ENCODE data around the gene TAF9. TPM values are rescaled to one million over a fixed set of nuclear protein-coding genes. Genes with fewer than 3 reads are reported as not detected.

TAF9 gene
- total and polyA plus RNA-seq, 2 of the 13 experiments (the other 11 are each of a cell fraction or from before 2014, with no cell fraction given), result 113 to 218 TPM

- peak; percentile 80; the same call in 1 of the 2 replicates for TF ChIP-seq BRF2 (CRISPR knock-in tag; IDR thresholded peaks at IDR 0.05)
- TF ChIP-seq ETV6 (CRISPR knock-in tag; conservative IDR thresholded peaks at IDR 0.05), result peak; percentile 66; the same call in 1 of the 2 replicates
- TF ChIP-seq RAD21 (CRISPR knock-in tag; IDR thresholded peaks at IDR 0.05), result peak; percentile 96
- no peak for TF ChIP-seq ZNF143 (CRISPR knock-in tag; IDR thresholded peaks at IDR 0.05)
- TF ChIP-seq ZNF331 (CRISPR knock-in tag; IDR thresholded peaks at IDR 0.05), result peak; percentile 77
- TF ChIP-seq POLR2A (IDR thresholded peaks at IDR 0.05; ENCODE audit: insufficient read depth in 1 of 2, low read depth in 2 of 2, low read length in 2 of 2), result peak; percentile 45 to 70; a peak in 3 of 4 replicates
- TF ChIP-seq ZNF577 (CRISPR knock-in tag; IDR thresholded peaks at IDR 0.05; ENCODE audit: borderline replicate concordance, low read depth), result no peak
- TF ChIP-seq CBFB (CRISPR knock-in tag; IDR thresholded peaks at IDR 0.05), result no peak
- peak; percentile 64; the same call in 1 of the 2 replicates for TF ChIP-seq SP5 (CRISPR knock-in tag; IDR thresholded peaks at IDR 0.05; ENCODE audit: borderline replicate concordance, low read depth)
- TF ChIP-seq ZNF747 (CRISPR knock-in tag; IDR thresholded peaks at IDR 0.05; ENCODE audit: borderline replicate concordance), result no peak
- peak; percentile 55 for TF ChIP-seq BORCS8-MEF2B (CRISPR knock-in tag; IDR thresholded peaks at IDR 0.05)
- peak; percentile 72 for TF ChIP-seq ZMYM4 (CRISPR knock-in tag; IDR thresholded peaks at IDR 0.05)
- TF ChIP-seq, protein P1, sequence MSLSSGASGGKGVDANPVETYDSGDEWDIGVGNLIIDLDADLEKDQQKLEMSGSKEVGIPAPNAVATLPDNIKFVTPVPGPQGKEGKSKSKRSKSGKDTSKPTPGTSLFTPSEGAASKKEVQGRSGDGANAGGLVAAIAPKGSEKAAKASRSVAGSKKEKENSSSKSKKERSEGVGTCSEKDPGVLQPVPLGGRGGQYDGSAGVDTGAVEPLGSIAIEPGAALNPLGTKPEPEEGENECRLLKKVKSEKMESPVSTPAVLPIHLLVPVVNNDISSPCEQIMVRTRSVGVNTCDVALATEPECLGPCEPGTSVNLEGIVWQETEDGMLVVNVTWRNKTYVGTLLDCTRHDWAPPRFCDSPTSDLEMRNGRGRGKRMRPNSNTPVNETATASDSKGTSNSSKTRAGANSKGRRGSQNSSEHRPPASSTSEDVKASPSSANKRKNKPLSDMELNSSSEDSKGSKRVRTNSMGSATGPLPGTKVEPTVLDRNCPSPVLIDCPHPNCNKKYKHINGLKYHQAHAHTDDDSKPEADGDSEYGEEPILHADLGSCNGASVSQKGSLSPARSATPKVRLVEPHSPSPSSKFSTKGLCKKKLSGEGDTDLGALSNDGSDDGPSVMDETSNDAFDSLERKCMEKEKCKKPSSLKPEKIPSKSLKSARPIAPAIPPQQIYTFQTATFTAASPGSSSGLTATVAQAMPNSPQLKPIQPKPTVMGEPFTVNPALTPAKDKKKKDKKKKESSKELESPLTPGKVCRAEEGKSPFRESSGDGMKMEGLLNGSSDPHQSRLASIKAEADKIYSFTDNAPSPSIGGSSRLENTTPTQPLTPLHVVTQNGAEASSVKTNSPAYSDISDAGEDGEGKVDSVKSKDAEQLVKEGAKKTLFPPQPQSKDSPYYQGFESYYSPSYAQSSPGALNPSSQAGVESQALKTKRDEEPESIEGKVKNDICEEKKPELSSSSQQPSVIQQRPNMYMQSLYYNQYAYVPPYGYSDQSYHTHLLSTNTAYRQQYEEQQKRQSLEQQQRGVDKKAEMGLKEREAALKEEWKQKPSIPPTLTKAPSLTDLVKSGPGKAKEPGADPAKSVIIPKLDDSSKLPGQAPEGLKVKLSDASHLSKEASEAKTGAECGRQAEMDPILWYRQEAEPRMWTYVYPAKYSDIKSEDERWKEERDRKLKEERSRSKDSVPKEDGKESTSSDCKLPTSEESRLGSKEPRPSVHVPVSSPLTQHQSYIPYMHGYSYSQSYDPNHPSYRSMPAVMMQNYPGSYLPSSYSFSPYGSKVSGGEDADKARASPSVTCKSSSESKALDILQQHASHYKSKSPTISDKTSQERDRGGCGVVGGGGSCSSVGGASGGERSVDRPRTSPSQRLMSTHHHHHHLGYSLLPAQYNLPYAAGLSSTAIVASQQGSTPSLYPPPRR (CRISPR knock-in tag; IDR thresholded peaks at IDR 0.05; ENCODE audit: borderline replicate concordance), result no peak
- TF ChIP-seq ZNF224 (CRISPR knock-in tag; IDR thresholded peaks at IDR 0.05), result 0 out of 2 replicates have a peak, but pooled peaks have one; percentile 71
- TF ChIP-seq NFATC3 (CRISPR knock-in tag; IDR thresholded peaks at IDR 0.05), result no peak
- TF ChIP-seq ZNF670 (CRISPR knock-in tag; IDR thresholded peaks at IDR 0.05; ENCODE audit: borderline replicate concordance), result peak; percentile 86; the same call in 1 of the 2 replicates
- 0 out of 2 replicates have a peak, but pooled peaks have one; percentile 38 for TF ChIP-seq HMGXB3 (CRISPR knock-in tag; IDR thresholded peaks at IDR 0.05; ENCODE audit: borderline replicate concordance)
- TF ChIP-seq KDM5A (IDR thresholded peaks at IDR 0.05; ENCODE audit: borderline replicate concordance, low read length), result peak; percentile 53; the same call in 1 of the 2 replicates
Measured at GRCh38 chr5:69414885-69415583, 45.7 kb upstream of the TAF9 start, which contains the start of gene MARVELD2 (continued).
